GM12873 (cell line): ENCODE data around the gene PPP1R7.

Experiments
- CTCF ChIP-seq: IDR thresholded peaks from 2 replicates; pipeline ENCODE4 v1.5.1; 2012; ENCODE audit warnings: low read depth, mild to moderate bottlenecking, moderate library complexity, low read length, control low read depth; ENCODE audit not compliant: insufficient read depth; ENCODE audit errors: missing control alignments

Gene PPP1R7

GRCh38 chr2:241109210-241110088, 40.8 kb upstream of the PPP1R7 start:
- TF ChIP-seq CTCF = no peak

GRCh38 chr2:241110089-241110606, 40.1 kb upstream of the PPP1R7 start:
- no peak for TF ChIP-seq CTCF

- TF ChIP-seq CTCF = peak; percentile 2
Observed at GRCh38 chr2:241110607-241111439, 39.4 kb upstream of the PPP1R7 start.

- TF ChIP-seq CTCF = no peak
Observed at GRCh38 chr2:241111440-241111805, 38.8 kb upstream of the PPP1R7 start.

GRCh38 chr2:241112046-241112445, 38.2 kb upstream of the PPP1R7 start:
- TF ChIP-seq CTCF = no peak

GRCh38 chr2:241112592-241112991, 37.7 kb upstream of the PPP1R7 start:
- TF ChIP-seq CTCF = no peak

- no peak for TF ChIP-seq CTCF
Observed at GRCh38 chr2:241114836-241115235, 35.4 kb upstream of the PPP1R7 start.
